ENCODE results near the gene FAM118A.
A peak's percentile ranks its signal among the peaks of the same experiment; 100 is the strongest.
"Not testable (repeated sequence)": the region's sequence is repeated elsewhere in the genome, so short reads cannot be mapped to it uniquely, and the experiment has no call there.

FAM118A gene

GRCh38 chr22:45310977-45311531 is 1.3 kb downstream of the FAM118A start:
- DNase-seq, result no peak

GRCh38 chr22:45312415-45312814 is 2.7 kb downstream of the FAM118A start:
- DNase-seq, result no peak

GRCh38 chr22:45312856-45313255 is 3.1 kb downstream of the FAM118A start:
- DNase-seq, result no peak

GRCh38 chr22:45314054-45314721 is 4.5 kb downstream of the FAM118A start:
- no peak for DNase-seq

GRCh38 chr22:45314786-45315185 is 5.1 kb downstream of the FAM118A start:
- DNase-seq, result no peak

- DNase-seq, result no peak
Measured at GRCh38 chr22:45316796-45317526, 7.2 kb downstream of the FAM118A start.

- DNase-seq, result no peak
Measured at GRCh38 chr22:45317551-45318167, 7.9 kb downstream of the FAM118A start.

GRCh38 chr22:45318168-45318557 is 8.4 kb downstream of the FAM118A start:
- DNase-seq, result peak; percentile 34

- no peak for DNase-seq
Measured at GRCh38 chr22:45318558-45319323, 9.0 kb downstream of the FAM118A start.

- DNase-seq, result no peak
Measured at GRCh38 chr22:45319324-45319685, 9.6 kb downstream of the FAM118A start.

GRCh38 chr22:45320357-45320976 is 10.7 kb downstream of the FAM118A start:
- DNase-seq, result no peak

GRCh38 chr22:45321827-45322226 is 12.1 kb downstream of the FAM118A start:
- no peak for DNase-seq

GRCh38 chr22:45322873-45323525 is 13.3 kb downstream of the FAM118A start:
- DNase-seq, result no peak

- no peak for DNase-seq
Measured at GRCh38 chr22:45323695-45324094, 14.0 kb downstream of the FAM118A start.

GRCh38 chr22:45324311-45324711 is 14.6 kb downstream of the FAM118A start:
- no peak for DNase-seq

GRCh38 chr22:45328261-45328660 is 18.5 kb downstream of the FAM118A start:
- not testable (repeated sequence) for DNase-seq

GRCh38 chr22:45328822-45329529 is 19.2 kb downstream of the FAM118A start:
- DNase-seq, result no peak

- peak; percentile 52 for DNase-seq
Measured at GRCh38 chr22:45329530-45329936, 19.8 kb downstream of the FAM118A start.

- no peak for DNase-seq
Measured at GRCh38 chr22:45330548-45330947, 20.8 kb downstream of the FAM118A start.

- no peak for DNase-seq
Measured at GRCh38 chr22:45331486-45331885, 21.8 kb downstream of the FAM118A start.

GRCh38 chr22:45332001-45332400 is 22.3 kb downstream of the FAM118A start:
- DNase-seq, result no peak
